ENCODE measurements around the gene ATP5MC2.
"Not testable (repeated sequence)": the region's sequence is repeated elsewhere in the genome, so short reads cannot be mapped to it uniquely, and the experiment has no call there.

ATP5MC2 gene

GRCh38 chr12:53688134-53688533 lies 12.3 kb upstream of the ATP5MC2 start:
- DNase-seq: no peak

GRCh38 chr12:53686436-53686835 lies 10.6 kb upstream of the ATP5MC2 start:
- no peak for DNase-seq

- DNase-seq: no peak
Measured at GRCh38 chr12:53684654-53685220, 8.9 kb upstream of the ATP5MC2 start.

GRCh38 chr12:53683983-53684382 lies 8.1 kb upstream of the ATP5MC2 start:
- DNase-seq: no peak

- no peak for DNase-seq
Measured at GRCh38 chr12:53683494-53683893, 7.6 kb upstream of the ATP5MC2 start.

- not testable (repeated sequence) for DNase-seq
Measured at GRCh38 chr12:53680061-53680460, 4.2 kb upstream of the ATP5MC2 start.

- DNase-seq: no peak
Measured at GRCh38 chr12:53677800-53678148, 1.9 kb upstream of the ATP5MC2 start.

GRCh38 chr12:53677016-53677799 lies 1.3 kb upstream of the ATP5MC2 start:
- no peak for DNase-seq

- DNase-seq: no peak
Measured at GRCh38 chr12:53676656-53677015, 753 bp upstream of the ATP5MC2 start.

- no peak for DNase-seq
Measured at GRCh38 chr12:53674977-53675700, 744 bp downstream of the ATP5MC2 start.

GRCh38 chr12:53670971-53671370 lies 4.9 kb downstream of the ATP5MC2 start:
- no peak for DNase-seq

- DNase-seq: no peak
Measured at GRCh38 chr12:53670308-53670707, 5.6 kb downstream of the ATP5MC2 start.

- DNase-seq: no peak
Measured at GRCh38 chr12:53667080-53667479, 8.8 kb downstream of the ATP5MC2 start.

- DNase-seq: no peak
Measured at GRCh38 chr12:53664936-53665335, 10.9 kb downstream of the ATP5MC2 start.

GRCh38 chr12:53664191-53664590 lies 11.7 kb downstream of the ATP5MC2 start:
- no peak for DNase-seq

GRCh38 chr12:53660041-53660440 lies 15.8 kb downstream of the ATP5MC2 start:
- no peak for DNase-seq

- no peak for DNase-seq
Measured at GRCh38 chr12:53659571-53659981, 16.3 kb downstream of the ATP5MC2 start.

GRCh38 chr12:53659011-53659551 lies 16.8 kb downstream of the ATP5MC2 start:
- DNase-seq: peak; percentile 1

- no peak for DNase-seq
Measured at GRCh38 chr12:53657041-53657440, 18.8 kb downstream of the ATP5MC2 start.

GRCh38 chr12:53653595-53653994 lies 22.3 kb downstream of the ATP5MC2 start:
- DNase-seq: no peak

GRCh38 chr12:53652366-53652765 lies 23.5 kb downstream of the ATP5MC2 start:
- DNase-seq: no peak

GRCh38 chr12:53651737-53652136 lies 24.1 kb downstream of the ATP5MC2 start:
- no peak for DNase-seq

GRCh38 chr12:53646300-53646699 lies 29.6 kb downstream of the ATP5MC2 start:
- DNase-seq: not testable (repeated sequence)

- DNase-seq: no peak
Measured at GRCh38 chr12:53645165-53645564, 30.7 kb downstream of the ATP5MC2 start.
